Endothelial cell (in vitro differentiated cells): ENCODE results near the gene P4HTM. TPM values are rescaled to one million over a fixed set of nuclear protein-coding genes. Genes with fewer than 3 reads are reported as not detected.
A peak's percentile ranks its signal among the peaks of the same experiment; 100 is the strongest.

Experiments used
- DNase-seq: peaks from one replicate; pipeline ENCODE4 v3.0.0; 2021; ENCODE audit warnings: low spot score
- H3K27ac Mint-ChIP-seq: one replicate; pipeline ENCODE4 v1.8.0; 2021; ENCODE audit warnings: mixed read lengths, inconsistent platforms; ENCODE audit not compliant: unreplicated experiment
- H3K27me3 Mint-ChIP-seq: one replicate; pipeline ENCODE4 v1.8.0; 2021; ENCODE audit warnings: mild to moderate bottlenecking, moderate library complexity, mixed read lengths, inconsistent platforms; ENCODE audit not compliant: unreplicated experiment
- H3K36me3 Mint-ChIP-seq: one replicate; pipeline ENCODE4 v1.8.0; 2021; ENCODE audit warnings: mild to moderate bottlenecking, low read depth, mixed read lengths, inconsistent platforms; ENCODE audit not compliant: unreplicated experiment
- H3K4me1 Mint-ChIP-seq: one replicate; pipeline ENCODE4 v1.8.0; 2021; ENCODE audit warnings: mild to moderate bottlenecking, mixed read lengths, inconsistent platforms; ENCODE audit not compliant: unreplicated experiment
- H3K4me3 Mint-ChIP-seq: one replicate; pipeline ENCODE4 v1.8.0; 2021; ENCODE audit warnings: mild to moderate bottlenecking, mixed read lengths, inconsistent platforms; ENCODE audit not compliant: unreplicated experiment
- H3K9me3 Mint-ChIP-seq: one replicate; pipeline ENCODE4 v1.8.0; 2021; ENCODE audit warnings: mixed read lengths, inconsistent platforms; ENCODE audit not compliant: unreplicated experiment
- CTCF ChIP-seq: fragments of 200-600 bp; sonication (generic); IDR thresholded peaks from one replicate; pipeline ENCODE4 v1.5.0; 2021; ENCODE audit warnings: antibody characterized with exemption; ENCODE audit not compliant: unreplicated experiment
- total RNA-seq: library from RNA; stranded (reverse); fragmentation: NEBNext Ultra II Directional; extraction: Animal tissue kit (Norgen Biotek cat#: 25700); gene quantifications from one replicate; pipeline ENCODE4 v1.2.1, GENCODE V29; 2021; ENCODE audit not compliant: unreplicated experiment

P4HTM gene
- total RNA-seq, 1 donor from 2014 or later = 9.3 TPM

- no peak for DNase-seq
- no peaks in the 10 kb centered on the region for H3K4me1 Mint-ChIP-seq
- H3K4me3 Mint-ChIP-seq = no peak overlapping the region
- no peak overlapping the region for H3K27ac Mint-ChIP-seq
- peaks cover 6% of the 10 kb centered on the region for H3K36me3 Mint-ChIP-seq
- H3K27me3 Mint-ChIP-seq = no peaks in the 10 kb centered on the region
- no peak for TF ChIP-seq CTCF
- no peaks in the 10 kb centered on the region for H3K9me3 Mint-ChIP-seq
Measured at GRCh38 chr3:48950051-48950450, 40.0 kb upstream of the P4HTM start.

GRCh38 chr3:48951764-48952163 lies 38.3 kb upstream of the P4HTM start:
- DNase-seq = no peak
- H3K27ac Mint-ChIP-seq = no peak overlapping the region
- TF ChIP-seq CTCF = no peak
- H3K27me3 Mint-ChIP-seq = no peaks in the 10 kb centered on the region
- H3K4me1 Mint-ChIP-seq = no peaks in the 10 kb centered on the region
- H3K9me3 Mint-ChIP-seq = no peaks in the 10 kb centered on the region
- H3K4me3 Mint-ChIP-seq = no peak overlapping the region
- peaks cover 6% of the 10 kb centered on the region for H3K36me3 Mint-ChIP-seq

- H3K4me3 Mint-ChIP-seq = peak overlapping the region; percentile 35
- no peaks in the 10 kb centered on the region for H3K27me3 Mint-ChIP-seq
- peak; percentile 32 for TF ChIP-seq CTCF
- peaks cover 6% of the 10 kb centered on the region for H3K36me3 Mint-ChIP-seq
- no peaks in the 10 kb centered on the region for H3K9me3 Mint-ChIP-seq
- peak; percentile 41 for DNase-seq
- no peaks in the 10 kb centered on the region for H3K4me1 Mint-ChIP-seq
- H3K27ac Mint-ChIP-seq = peak overlapping the region; percentile 51
Measured at GRCh38 chr3:48952510-48953118, 37.4 kb upstream of the P4HTM start.

DNA sequence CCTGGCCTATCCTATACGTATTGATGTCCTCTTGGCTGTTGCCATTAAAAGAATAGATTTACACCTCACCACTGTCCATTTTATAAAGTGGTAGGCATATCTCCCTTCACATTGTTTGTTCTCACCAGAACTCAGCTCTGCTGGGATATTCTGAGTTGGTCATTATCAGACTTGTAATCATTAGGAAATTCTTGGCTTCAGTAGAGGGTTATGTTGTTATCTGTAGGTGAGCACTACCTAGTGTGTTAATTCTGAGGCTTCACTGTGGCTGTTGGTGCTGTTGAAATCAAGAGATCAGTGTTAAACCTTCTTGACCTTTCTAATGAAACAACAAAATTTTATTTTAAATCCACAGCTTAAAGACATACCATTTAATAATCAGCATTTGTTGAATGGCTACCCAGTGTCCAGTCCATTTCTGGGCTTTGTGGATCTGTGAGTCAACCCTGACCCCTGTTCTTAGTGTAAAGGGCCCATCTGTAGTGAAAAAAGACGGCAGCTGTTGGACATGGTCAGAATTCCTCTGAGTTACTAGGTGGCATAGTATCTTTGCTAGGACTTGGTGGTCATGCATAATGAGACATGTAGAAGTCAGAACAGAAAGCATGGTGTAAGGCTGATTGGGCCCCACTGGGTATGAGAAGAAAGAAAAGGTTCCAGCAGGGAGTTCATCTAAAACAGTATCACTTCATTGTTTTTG lies 32.9 kb upstream of the P4HTM start:
- no peak for TF ChIP-seq CTCF
- H3K36me3 Mint-ChIP-seq = peaks cover 6% of the 10 kb centered on the region
- no peaks in the 10 kb centered on the region for H3K4me1 Mint-ChIP-seq
- no peak for DNase-seq
- no peaks in the 10 kb centered on the region for H3K27me3 Mint-ChIP-seq
- H3K9me3 Mint-ChIP-seq = no peaks in the 10 kb centered on the region
- H3K4me3 Mint-ChIP-seq = no peak overlapping the region
- no peak overlapping the region for H3K27ac Mint-ChIP-seq

DNA sequence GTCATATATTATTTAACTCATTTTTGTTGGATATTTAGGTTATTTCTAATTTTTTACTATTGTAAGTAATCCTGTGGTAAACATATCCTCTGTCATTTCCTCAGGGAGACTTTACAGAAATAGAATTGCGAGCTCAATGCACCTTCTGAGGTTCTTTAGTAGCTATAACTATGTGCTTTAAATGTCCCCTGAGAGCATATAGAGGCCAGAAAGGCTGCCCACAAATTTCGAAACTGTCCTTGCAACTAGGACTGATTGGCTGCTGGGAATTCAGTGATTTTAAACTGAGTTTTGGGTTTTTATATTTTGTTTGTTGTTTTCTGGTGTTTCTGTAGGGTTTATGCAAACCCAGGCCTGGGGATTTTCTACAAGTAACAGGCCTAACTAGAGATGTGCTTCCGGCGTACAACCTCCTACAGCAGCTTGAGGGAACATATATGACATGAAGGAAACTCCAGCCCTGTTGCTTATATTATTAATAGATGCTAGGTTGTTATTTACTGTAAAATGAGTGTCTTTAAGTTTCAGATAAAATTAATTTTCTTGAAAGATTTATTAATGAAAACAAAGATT lies 29.1 kb upstream of the P4HTM start:
- H3K9me3 Mint-ChIP-seq = no peaks in the 10 kb centered on the region
- H3K27me3 Mint-ChIP-seq = no peaks in the 10 kb centered on the region
- no peak for DNase-seq
- H3K36me3 Mint-ChIP-seq = no peaks in the 10 kb centered on the region
- TF ChIP-seq CTCF = no peak
- peaks cover 9% of the 10 kb centered on the region for H3K4me1 Mint-ChIP-seq
- H3K4me3 Mint-ChIP-seq = no peak overlapping the region
- H3K27ac Mint-ChIP-seq = no peak overlapping the region
